Inflammatory macrophage treated with lipopolysaccharide for 1 hour (primary cell): ENCODE measurements around the gene AVPI1.
"Not testable (repeated sequence)": the region's sequence is repeated elsewhere in the genome, so short reads cannot be mapped to it uniquely, and the experiment has no call there.

Experiments
- DNase-seq, 2 donors: peaks; one replicate each; pipeline ENCODE4 v3.0.0-alpha.2; 2020 to 2022

The AVPI1 gene

GRCh38 chr10:97682042-97682441 lies 5.0 kb downstream of the AVPI1 start:
- no peak for DNase-seq

GRCh38 chr10:97679594-97679993 lies 7.4 kb downstream of the AVPI1 start:
- DNase-seq: no peak

- peak; percentile 31 to 33 for DNase-seq
These were observed 10.1 kb downstream of the AVPI1 start for GRCh38 chr10:97676770-97677581.

GRCh38 chr10:97675222-97675621 lies 11.8 kb downstream of the AVPI1 start:
- DNase-seq: no peak

GRCh38 chr10:97673736-97674525 lies 13.1 kb downstream of the AVPI1 start:
- peak in 1 of 2 donors; percentile 17 for DNase-seq

- no peak for DNase-seq
These were observed 17.5 kb downstream of the AVPI1 start for GRCh38 chr10:97669571-97669970.

- DNase-seq: no peak
These were observed 19.6 kb downstream of the AVPI1 start for GRCh38 chr10:97667463-97667862.

GRCh38 chr10:97666992-97667391 lies 20.0 kb downstream of the AVPI1 start:
- DNase-seq: no peak

- no peak for DNase-seq
These were observed 22.7 kb downstream of the AVPI1 start for GRCh38 chr10:97664282-97664850.

- no peak for DNase-seq
These were observed 27.5 kb downstream of the AVPI1 start for GRCh38 chr10:97659589-97659988.

GRCh38 chr10:97656777-97657176 lies 30.3 kb downstream of the AVPI1 start:
- DNase-seq: no peak

- no peak for DNase-seq
These were observed 35.3 kb downstream of the AVPI1 start for GRCh38 chr10:97651773-97652172.

- peak; percentile 29 to 32 for DNase-seq
These were observed 36.3 kb downstream of the AVPI1 start for GRCh38 chr10:97650726-97651125.

- DNase-seq: not testable (repeated sequence)
These were observed 37.7 kb downstream of the AVPI1 start for GRCh38 chr10:97649405-97649750.

GRCh38 chr10:97648562-97649404 lies 38.3 kb downstream of the AVPI1 start:
- DNase-seq: peak; percentile 91 to 98

- peak; percentile 60 to 75 for DNase-seq
These were observed 39.5 kb downstream of the AVPI1 start for GRCh38 chr10:97647556-97647955.

- peak in 1 of 2 donors; percentile 73 for DNase-seq
These were observed 42.1 kb downstream of the AVPI1 start for GRCh38 chr10:97644936-97645335.

- DNase-seq: peak; percentile 27 to 43
These were observed 43.5 kb downstream of the AVPI1 start for GRCh38 chr10:97643441-97643985.

- DNase-seq: not testable (repeated sequence)
These were observed 44.4 kb downstream of the AVPI1 start for GRCh38 chr10:97642471-97643159.

GRCh38 chr10:97640868-97641811 lies 45.9 kb downstream of the AVPI1 start:
- DNase-seq: peak; percentile 52 to 58
